Naive thymus-derived CD4-positive, alpha-beta T cell (primary cell): ENCODE data around the gene XRCC1. TPM values are rescaled to one million over a fixed set of nuclear protein-coding genes. Genes with fewer than 3 reads are reported as not detected.
A peak's percentile ranks its signal among the peaks of the same experiment; 100 is the strongest.

Experiments
- ATAC-seq: fragments of 150-1000 bp; cut with Tn5 transposase; 2 replicates; pipeline ENCODE4 v1.10.0; 2021; ENCODE audit warnings: mild to moderate bottlenecking, moderate library complexity
- CTCF ChIA-PET: fragments of 350-600 bp; sonication (Branson Sonifier 250); formaldehyde crosslinking; loops from one replicate; lab custom pipeline; 2021; ENCODE audit warnings: antibody characterized with exemption; lab: Charles Lee
- POLR2A ChIA-PET: fragments of 350-600 bp; sonication (Branson Sonifier 250); formaldehyde crosslinking; loops from one replicate; lab custom pipeline; 2021; ENCODE audit warnings: antibody characterized with exemption, inconsistent platforms; lab: Charles Lee
- DNase-seq, 9 donors: peaks; one replicate each; pipeline versions ENCODE4 v3.0.0 to v3.0.0-alpha.2; 2020 to 2022; ENCODE audit warnings: mixed read lengths in 1 of 9
- H3K27ac ChIP-seq: one replicate; pipeline ENCODE4 v1.7.0; 2013; ENCODE audit warnings: mild to moderate bottlenecking, low read depth, low read length, moderate library complexity
- H3K27me3 ChIP-seq, 2 donors: one replicate each; pipeline ENCODE4 v1.7.0; 2013; ENCODE audit warnings: low read length in 2 of 2, mild to moderate bottlenecking in 2 of 2, moderate library complexity in 2 of 2; ENCODE audit not compliant: control insufficient read depth in 2 of 2, insufficient read depth in 2 of 2
- H3K36me3 ChIP-seq, 3 experiments: 1 replicate in 2 of 3; 2 replicates in 1 of 3; pipeline ENCODE4 v1.7.0; 2013; ENCODE audit warnings: low read length in 3 of 3, mild to moderate bottlenecking in 3 of 3, moderate library complexity in 1 of 3; ENCODE audit not compliant: insufficient read depth in 3 of 3, control insufficient read depth in 2 of 3
- H3K4me1 ChIP-seq, 2 donors: one replicate each; pipeline ENCODE4 v1.7.0; 2013; ENCODE audit warnings: low read length in 2 of 2, mild to moderate bottlenecking in 2 of 2, moderate library complexity in 1 of 2; ENCODE audit not compliant: control insufficient read depth in 2 of 2, insufficient read depth in 2 of 2
- H3K4me3 ChIP-seq: 2 replicates; pipeline ENCODE4 v1.7.0; 2013; ENCODE audit warnings: mild to moderate bottlenecking, low read length
- H3K9me3 ChIP-seq, 3 experiments: 1 replicate in 2 of 3; 2 replicates in 1 of 3; pipeline ENCODE4 v1.7.0; 2013; ENCODE audit warnings: low read length in 3 of 3; ENCODE audit not compliant: control insufficient read depth in 2 of 3
- H3K27ac Mint-ChIP-seq, 9 donors: one replicate each; pipeline ENCODE4 v1.8.0; 2020 to 2022; ENCODE audit warnings: mixed read lengths in 9 of 9, mild to moderate bottlenecking in 8 of 9, moderate library complexity in 5 of 9, inconsistent platforms in 2 of 9
- H3K27me3 Mint-ChIP-seq, 5 donors: one replicate each; pipeline ENCODE4 v1.8.0; 2021 to 2022; ENCODE audit warnings: mixed read lengths in 5 of 5, mild to moderate bottlenecking in 1 of 5
- H3K36me3 Mint-ChIP-seq, 5 donors: one replicate each; pipeline ENCODE4 v1.8.0; 2020 to 2022; ENCODE audit warnings: mixed read lengths in 5 of 5, mild to moderate bottlenecking in 3 of 5, inconsistent platforms in 1 of 5
- H3K4me1 Mint-ChIP-seq, 7 donors: one replicate each; pipeline ENCODE4 v1.8.0; 2020 to 2022; ENCODE audit warnings: mixed read lengths in 7 of 7, mild to moderate bottlenecking in 3 of 7, inconsistent platforms in 1 of 7
- H3K4me3 Mint-ChIP-seq, 10 donors: one replicate each; pipeline ENCODE4 v1.8.0; 2020 to 2022; ENCODE audit warnings: mild to moderate bottlenecking in 10 of 10, mixed read lengths in 10 of 10, moderate library complexity in 6 of 10, inconsistent platforms in 2 of 10
- H3K9me3 Mint-ChIP-seq, 11 donors: one replicate each; pipeline ENCODE4 v1.8.0; 2020 to 2022; ENCODE audit warnings: mixed read lengths in 11 of 11, mild to moderate bottlenecking in 4 of 11, inconsistent platforms in 1 of 11, moderate library complexity in 1 of 11
- intact Hi-C, 2 donors: fragments of 100-400 bp; cut with micrococcal nuclease; formaldehyde crosslinking; loops; one replicate each; pipeline ENCODE4 v1.15.1; 2023
- polyA plus RNA-seq, 2 donors: library from polyadenylated mRNA; unstranded; fragments of 300-500 nt; fragmentation: Illumina TruSeq; gene quantifications; one replicate each; pipeline ENCODE4 v1.2.3, GENCODE V29; 2021
- total RNA-seq, 6 experiments: library from RNA in 5 of 6; stranded (reverse) in 5 of 6; gene quantifications; 1 replicate in 5 of 6; 2 replicates in 1 of 6; pipeline ENCODE4 v1.2.3 and lab custom pipeline; 2021 to 2026

XRCC1 gene
- total and polyA plus RNA-seq, 7 experiments from 2014 or later, result 27.2 to 36.1 (median 34.8) TPM

- peaks cover 0 to 15% (median 0%) of the 10 kb centered on the region in 3 experiments for H3K36me3 ChIP-seq
- no peak for DNase-seq
- peaks cover 33 to 40% of the 10 kb centered on the region in 2 donors for H3K4me1 ChIP-seq
- POLR2A ChIA-PET, result interaction anchor here (0.9 to 1.7 kb wide), 5 partner anchors 10 to 55 kb away, joined by 3 to 6 read pairs (median 5); partner anchors contain the start of genes IRGQ, XRCC1, ZNF428 and ZNF575
- Mint-ChIP-seq H3K36me3 (peaks cover 0 to 31% (median 5%) of the 10 kb centered on the region in 5 donors), H3K27me3 (no peaks in the 10 kb centered on the region), H3K9me3 (no peaks in the 10 kb centered on the region), H3K4me3 (peak overlapping the region in 6 of 10 donors; percentile 38 to 85 (median 52)), H3K27ac (peak overlapping the region; percentile 69 to 99 (median 95)), H3K4me1 (peaks cover 33 to 64% (median 60%) of the 10 kb centered on the region in 7 donors)
- ATAC-seq, result no peak
- H3K27me3 ChIP-seq, result no peaks in the 10 kb centered on the region
- H3K27ac ChIP-seq, result no peak overlapping the region
- no peak overlapping the region for H3K4me3 ChIP-seq
- CTCF ChIA-PET, result interaction anchor here (0.8 to 1.8 kb wide), 3 partner anchors 10 to 40 kb away, joined by 3 to 8 read pairs (median 3); partner anchors contain the start of gene XRCC1
- intact Hi-C loops, result no loop called here
- no peaks in the 10 kb centered on the region for H3K9me3 ChIP-seq
These were observed 10.5 kb downstream of the XRCC1 start for GRCh38 chr19:43564800-43565199.

DNA sequence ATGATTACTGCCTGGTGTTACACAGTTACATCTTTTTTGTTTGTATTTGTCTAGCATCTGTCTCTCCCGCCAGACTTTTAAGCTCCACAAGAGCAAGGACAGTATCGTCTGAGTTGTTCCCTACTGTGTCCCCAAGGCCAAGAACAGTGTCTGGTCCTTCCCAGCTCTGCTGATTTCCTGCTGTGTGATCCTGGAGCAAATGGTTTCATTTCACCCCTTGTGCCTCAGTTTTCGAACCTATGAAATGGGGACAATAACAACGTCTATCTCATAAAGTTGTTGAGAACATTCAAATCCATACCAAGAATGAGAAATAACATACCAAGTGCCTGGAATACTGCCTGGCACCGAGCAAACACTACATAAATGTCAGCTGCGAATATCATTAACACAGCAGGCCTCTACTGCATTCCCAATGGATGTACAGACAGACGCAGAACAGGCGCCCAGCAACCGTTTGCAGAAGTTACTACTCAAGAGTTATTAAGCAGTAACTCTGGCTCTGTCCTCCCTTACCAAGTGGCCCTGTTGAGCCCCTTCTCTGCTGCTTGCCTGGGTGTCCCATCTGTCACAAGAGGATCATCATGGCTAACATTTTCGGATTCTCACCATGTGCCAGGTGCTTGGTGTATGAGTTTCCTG lies 11.4 kb downstream of the XRCC1 start:
- ATAC-seq, result no peak
- intact Hi-C loops, result loop anchor here in 1 of 2 donors (2.0 kb wide), 1 partner anchor 31 kb away; the partner anchor contains the start of gene ZNF575

GRCh38 chr19:43562698-43563241 lies 12.6 kb downstream of the XRCC1 start:
- ATAC-seq, result peak; percentile 91
- H3K4me1 ChIP-seq, result peaks cover 31 to 40% of the 10 kb centered on the region in 2 donors
- H3K4me3 Mint-ChIP-seq, result peak overlapping the region; percentile 63 to 97 (median 87)
- H3K4me1 Mint-ChIP-seq, result peaks cover 33 to 65% (median 63%) of the 10 kb centered on the region in 7 donors
- peak overlapping the region; percentile 75 to 99 (median 96) for H3K27ac Mint-ChIP-seq
- CTCF ChIA-PET, result interaction anchor here (1.1 to 2.2 kb wide), 2 partner anchors 22 to 32 kb away, joined by 4 to 8 read pairs; no protein-coding TSS in a partner anchor
- peaks cover 0 to 19% (median 0%) of the 10 kb centered on the region in 3 experiments for H3K36me3 ChIP-seq
- peak overlapping the region; percentile 79 for H3K27ac ChIP-seq
- H3K9me3 Mint-ChIP-seq, result no peaks in the 10 kb centered on the region
- H3K9me3 ChIP-seq, result no peaks in the 10 kb centered on the region
- H3K27me3 Mint-ChIP-seq, result no peaks in the 10 kb centered on the region
- DNase-seq, result peak; percentile 43 to 83 (median 75)
- peaks cover 0 to 31% (median 9%) of the 10 kb centered on the region in 5 donors for H3K36me3 Mint-ChIP-seq
- intact Hi-C loops, result loop anchor here (1.0 to 2.0 kb wide), 4 partner anchors 13 to 34 kb away; partner anchors contain the start of genes PINLYP (in 2 of the 2), XRCC1 (in 2 of the 2), ZNF575 (in 2 of the 2) and IRGQ (in 1 of the 2)
- H3K27me3 ChIP-seq, result no peaks in the 10 kb centered on the region
- POLR2A ChIA-PET, result interaction anchor here (1.1 to 5.8 kb wide), 4 partner anchors 12 to 33 kb away, joined by 3 to 46 read pairs (median 14); partner anchors contain the start of genes IRGQ, PINLYP, XRCC1 and ZNF575
- H3K4me3 ChIP-seq, result peak overlapping the region; percentile 32

More for the DNA sequence above, 11.4 kb downstream of the XRCC1 start:
- ChIA-PET POLR2A (interaction anchor here (0.6 to 5.8 kb wide), 6 partner anchors 9 to 32 kb away, joined by 3 to 46 read pairs (median 8); partner anchors contain the start of genes IRGQ, PINLYP, XRCC1 and ZNF575), CTCF (interaction anchor here (2.2 kb wide), 1 partner anchor 31 kb away, joined by 8 read pairs; no protein-coding TSS in a partner anchor)
- H3K4me1 ChIP-seq, result peaks cover 31 to 40% of the 10 kb centered on the region in 2 donors
- peaks cover 0 to 31% (median 9%) of the 10 kb centered on the region in 5 donors for H3K36me3 Mint-ChIP-seq
- H3K27ac Mint-ChIP-seq, result peak overlapping the region; percentile 75 to 99 (median 96)
- H3K27ac ChIP-seq, result peak overlapping the region; percentile 79
- no peak for DNase-seq
- no peaks in the 10 kb centered on the region for H3K27me3 Mint-ChIP-seq
- peaks cover 33 to 65% (median 59%) of the 10 kb centered on the region in 7 donors for H3K4me1 Mint-ChIP-seq
- H3K9me3 Mint-ChIP-seq, result no peaks in the 10 kb centered on the region
- H3K9me3 ChIP-seq, result no peaks in the 10 kb centered on the region
- H3K36me3 ChIP-seq, result peaks cover 0 to 15% (median 0%) of the 10 kb centered on the region in 3 experiments
- no peak overlapping the region for H3K4me3 ChIP-seq
- H3K27me3 ChIP-seq, result no peaks in the 10 kb centered on the region
- H3K4me3 Mint-ChIP-seq, result peak overlapping the region; percentile 1 to 97 (median 82)

GRCh38 chr19:43562226-43562697 lies 13.1 kb downstream of the XRCC1 start:
- Histone ChIP-seq H3K4me3 (peak overlapping the region; percentile 32), H3K9me3 (no peaks in the 10 kb centered on the region), H3K4me1 (peaks cover 31 to 40% of the 10 kb centered on the region in 2 donors), H3K27me3 (no peaks in the 10 kb centered on the region), H3K27ac (peak overlapping the region; percentile 79), H3K36me3 (peaks cover 0 to 23% (median 0%) of the 10 kb centered on the region in 3 experiments)
- peak overlapping the region; percentile 75 to 99 (median 96) for H3K27ac Mint-ChIP-seq
- DNase-seq (peak in 3 of 9 donors; percentile 8 to 20 (median 16)), ATAC-seq (peak; percentile 8)
- no peaks in the 10 kb centered on the region for H3K27me3 Mint-ChIP-seq
- no peaks in the 10 kb centered on the region for H3K9me3 Mint-ChIP-seq
- intact Hi-C loops, result loop anchor here (1.0 to 2.0 kb wide), 4 partner anchors 13 to 34 kb away; partner anchors contain the start of genes PINLYP (in 2 of the 2), XRCC1 (in 2 of the 2), ZNF575 (in 2 of the 2) and IRGQ (in 1 of the 2)
- H3K4me1 Mint-ChIP-seq, result peaks cover 33 to 67% (median 63%) of the 10 kb centered on the region in 7 donors
- H3K4me3 Mint-ChIP-seq, result peak overlapping the region; percentile 63 to 97 (median 87)
- H3K36me3 Mint-ChIP-seq, result peaks cover 0 to 31% (median 9%) of the 10 kb centered on the region in 5 donors
- ChIA-PET CTCF (interaction anchor here (1.1 to 2.2 kb wide), 2 partner anchors 22 to 32 kb away, joined by 4 to 8 read pairs; no protein-coding TSS in a partner anchor), POLR2A (interaction anchor here (2.8 to 5.8 kb wide), 2 partner anchors 12 to 33 kb away, joined by 12 to 46 read pairs; partner anchors contain the start of genes IRGQ, PINLYP, XRCC1 and ZNF576)

- DNase-seq (no peak), ATAC-seq (no peak)
- H3K9me3 ChIP-seq, result no peaks in the 10 kb centered on the region
- Mint-ChIP-seq H3K9me3 (no peaks in the 10 kb centered on the region), H3K27ac (peak overlapping the region; percentile 75 to 99 (median 96)), H3K4me3 (peak overlapping the region in 9 of 10 donors; percentile 71 to 97 (median 89)), H3K27me3 (no peaks in the 10 kb centered on the region), H3K4me1 (peaks cover 33 to 64% (median 58%) of the 10 kb centered on the region in 7 donors), H3K36me3 (peaks cover 0 to 30% (median 9%) of the 10 kb centered on the region in 5 donors)
- peak overlapping the region; percentile 79 for H3K27ac ChIP-seq
- CTCF ChIA-PET, result interaction anchor here (1.0 to 1.8 kb wide), 2 partner anchors 32 to 34 kb away, joined by 3 to 11 read pairs; partner anchors contain the start of genes IRGQ and ZNF576
- H3K4me1 ChIP-seq, result peaks cover 31 to 40% of the 10 kb centered on the region in 2 donors
- POLR2A ChIA-PET, result interaction anchor here (0.5 to 5.8 kb wide), 4 partner anchors 13 to 1841 kb away, joined by 3 to 46 read pairs (median 8); partner anchors contain the start of genes IRGQ, PINLYP, XRCC1 and ZNF576
- peaks cover 0 to 23% (median 0%) of the 10 kb centered on the region in 3 experiments for H3K36me3 ChIP-seq
- intact Hi-C loops, result no loop called here
- no peak overlapping the region for H3K4me3 ChIP-seq
- no peaks in the 10 kb centered on the region for H3K27me3 ChIP-seq
These were observed 14.0 kb downstream of the XRCC1 start for GRCh38 chr19:43561139-43561970.
